GM12874 (cell line): Measurements from ENCODE around the gene SETMAR.

Experiments used
- CTCF ChIP-seq: IDR thresholded peaks from 2 replicates; pipeline ENCODE4 v1.5.1; 2011; ENCODE audit warnings: low read depth, mild to moderate bottlenecking, control low read depth, low read length, moderate library complexity; ENCODE audit not compliant: insufficient read depth

SETMAR gene

GRCh38 chr3:4356546-4357410 lies 53.6 kb downstream of the SETMAR start:
- TF ChIP-seq CTCF: no peak

- TF ChIP-seq CTCF: no peak
Observed at GRCh38 chr3:4358273-4358672, 55.1 kb downstream of the SETMAR start.

- no peak for TF ChIP-seq CTCF
Observed at GRCh38 chr3:4359805-4360502, 56.8 kb downstream of the SETMAR start.

- no peak for TF ChIP-seq CTCF
Observed at GRCh38 chr3:4360817-4361216, 57.6 kb downstream of the SETMAR start.

GRCh38 chr3:4362523-4362922 lies 59.4 kb downstream of the SETMAR start:
- no peak for TF ChIP-seq CTCF
